GM21367 (cell line): ENCODE data around the gene ARHGAP29.
A peak's percentile ranks its signal among the peaks of the same experiment; 100 is the strongest.

ENCODE experiments used
- ATAC-seq: cut with Tn5 transposase; IDR thresholded peaks from one replicate; pipeline ENCODE4 v1.9.1; 2021; ENCODE audit not compliant: unreplicated experiment

Gene ARHGAP29

DNA sequence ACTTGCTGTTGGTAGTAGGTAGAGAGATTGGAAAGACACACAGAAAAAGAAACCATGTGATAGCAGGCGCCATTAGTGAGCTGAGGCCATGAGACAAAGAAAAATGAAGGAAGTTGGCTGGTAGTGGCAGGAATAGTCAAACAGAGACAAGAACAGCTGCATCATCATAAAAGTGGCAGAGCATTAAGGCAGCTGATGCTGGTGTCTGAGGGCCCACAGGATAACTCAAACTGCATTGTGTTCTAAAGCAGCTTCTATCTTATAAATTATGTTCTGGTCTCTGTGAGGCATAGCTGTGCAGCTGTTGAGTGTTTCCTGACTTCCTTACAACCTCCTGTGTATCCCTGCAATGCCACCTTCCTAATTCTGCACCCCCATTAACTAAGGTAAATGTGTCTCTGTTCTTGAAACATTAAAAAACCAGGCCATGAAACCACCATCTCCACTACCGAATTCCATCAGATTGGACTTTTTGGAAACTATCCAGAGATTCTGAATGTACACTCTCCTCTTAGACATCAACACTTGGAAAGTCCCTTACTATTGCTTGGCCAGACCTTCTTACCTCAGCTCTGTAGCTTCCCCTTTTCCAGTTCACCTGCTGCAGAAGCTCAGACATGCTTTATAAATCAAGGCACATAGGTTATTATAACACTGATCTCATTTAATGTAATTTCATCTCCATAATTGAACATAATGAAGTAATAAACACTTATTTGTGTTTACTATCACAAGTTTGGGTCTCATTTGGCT, 23.4 kb upstream of the ARHGAP29 start:
- no peak for ATAC-seq

DNA sequence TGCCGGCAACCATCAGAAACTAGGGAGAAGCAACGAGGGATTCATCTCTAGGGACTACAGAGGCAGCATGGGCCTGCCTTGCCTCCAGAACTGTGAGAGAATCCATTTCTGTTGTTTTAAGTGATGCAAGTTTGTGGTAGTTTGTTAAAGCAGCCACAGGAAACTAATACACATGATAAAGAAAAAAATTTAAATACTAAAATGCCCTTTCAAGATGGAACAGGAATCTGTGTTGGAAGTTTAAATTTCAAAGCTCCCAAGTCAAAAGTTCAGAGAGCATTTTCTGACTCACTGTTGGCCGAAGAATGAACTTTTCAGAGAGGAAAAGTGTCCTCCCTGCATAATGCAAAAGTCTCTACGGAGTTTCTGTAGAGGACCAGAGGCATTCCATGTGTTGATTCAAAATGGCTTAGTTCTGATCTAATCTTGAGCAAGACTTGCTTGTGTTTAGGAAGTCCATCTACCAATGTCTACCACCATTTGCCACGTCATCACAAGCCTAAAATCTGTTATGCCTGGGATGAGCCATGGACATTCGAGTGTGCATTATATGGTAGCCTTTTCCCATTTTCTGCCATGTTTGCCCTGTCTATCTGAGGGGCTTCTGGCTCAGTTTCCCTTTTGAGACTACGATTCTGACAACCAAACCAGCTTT, 22.4 kb upstream of the ARHGAP29 start:
- ATAC-seq, result no peak

DNA sequence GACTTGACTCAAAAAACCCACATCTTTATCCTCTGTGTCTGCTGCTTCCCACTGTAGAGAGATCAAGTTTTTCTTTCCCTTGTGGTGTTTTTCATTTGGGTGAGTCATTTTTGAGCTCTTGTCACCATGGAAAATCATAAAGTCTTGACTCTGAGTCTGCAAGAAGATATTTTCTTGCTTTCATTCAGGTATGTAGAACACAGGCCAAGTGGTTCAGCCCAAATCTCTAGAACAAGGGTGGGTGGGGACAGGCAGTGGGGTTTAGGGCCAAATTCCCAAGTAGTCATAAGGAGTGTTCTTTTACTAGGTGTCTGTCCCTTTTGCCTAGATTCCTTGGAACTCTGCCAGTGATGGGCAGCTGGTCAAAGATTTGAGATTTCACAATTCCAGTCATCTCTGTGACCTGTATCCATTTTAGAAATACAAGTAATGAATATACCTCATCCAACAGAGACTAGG, 21.5 kb upstream of the ARHGAP29 start:
- ATAC-seq, result no peak

DNA sequence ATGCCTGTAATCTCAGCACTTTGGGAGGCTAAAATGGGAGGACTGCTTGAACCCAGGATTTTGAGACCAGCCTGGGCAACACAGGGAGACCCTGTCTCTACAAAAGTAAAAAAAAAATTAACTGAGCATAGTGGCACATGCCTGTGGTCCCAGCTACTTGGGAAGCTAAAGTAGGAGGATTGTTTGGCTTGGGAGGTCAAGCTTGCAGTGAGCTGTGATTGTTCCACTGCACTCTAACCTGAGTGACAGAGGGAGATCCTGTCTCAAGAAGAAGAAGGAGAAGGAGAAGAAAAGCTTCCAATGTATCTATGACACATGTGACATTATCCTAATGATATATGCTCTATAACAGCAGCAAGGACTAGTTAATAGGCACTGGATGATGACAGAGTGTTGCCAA, 20.1 kb upstream of the ARHGAP29 start:
- ATAC-seq, result no peak

GRCh38 chr1:94255476-94255875, 18.1 kb upstream of the ARHGAP29 start:
- ATAC-seq, result no peak

DNA sequence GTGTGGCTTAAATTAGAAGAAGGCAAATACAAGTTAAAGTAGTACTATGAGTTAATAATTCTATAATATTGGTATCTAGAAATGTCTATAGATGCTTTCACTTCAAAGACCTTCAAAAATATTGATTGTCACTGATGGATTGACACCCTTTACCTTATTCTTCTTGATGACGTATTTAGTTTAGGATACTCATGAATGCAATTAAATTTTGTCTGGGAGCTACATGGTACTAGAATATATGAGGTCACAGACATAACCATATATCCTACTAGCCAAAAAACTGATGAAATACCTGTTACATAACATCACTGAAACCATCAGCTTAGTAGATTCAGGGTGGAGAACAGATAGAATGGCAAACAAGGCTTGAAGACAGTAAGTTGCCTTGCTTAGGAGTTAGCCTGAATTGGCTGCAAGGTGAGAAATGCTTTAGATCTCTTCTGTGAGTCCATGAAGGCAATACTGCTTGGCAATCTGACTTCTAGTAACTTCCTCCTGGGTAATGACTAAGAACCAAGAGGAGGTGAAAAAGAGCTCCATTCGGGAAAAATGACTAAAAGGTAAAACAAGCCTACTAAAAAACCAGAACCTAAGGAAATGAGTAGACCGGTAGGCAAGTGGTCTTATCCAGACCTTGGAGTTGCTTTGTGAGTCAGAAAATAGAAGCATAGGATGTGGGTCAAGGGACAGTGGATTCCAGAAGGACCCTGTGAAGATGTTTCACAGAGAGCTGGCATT, 16.9 kb upstream of the ARHGAP29 start:
- no peak for ATAC-seq

DNA sequence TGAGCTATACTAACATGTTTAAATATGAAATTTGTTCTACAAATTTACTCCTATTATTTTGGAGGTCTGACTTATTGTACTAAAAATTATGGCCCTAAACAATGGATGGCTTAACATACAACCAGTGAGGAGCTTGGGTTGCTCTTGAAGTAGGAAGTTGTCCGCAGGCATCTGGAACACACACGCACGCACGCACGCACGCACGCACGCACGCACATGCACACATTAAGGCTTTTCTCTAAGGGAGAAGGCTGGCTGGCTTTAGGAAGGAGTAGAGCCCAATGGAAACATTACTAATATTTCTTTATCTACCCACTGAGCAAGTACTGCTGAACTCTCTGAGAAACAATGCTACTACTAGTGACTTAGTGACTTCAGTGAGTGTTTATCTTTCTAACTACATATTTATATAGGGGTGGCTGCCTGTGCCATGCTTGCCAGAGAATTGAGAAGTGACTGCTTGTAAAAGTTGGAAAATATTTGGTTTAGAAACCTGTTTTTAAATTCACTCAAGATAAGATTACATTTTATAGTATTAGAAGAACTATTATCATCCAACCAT, 16.2 kb upstream of the ARHGAP29 start:
- no peak for ATAC-seq

DNA sequence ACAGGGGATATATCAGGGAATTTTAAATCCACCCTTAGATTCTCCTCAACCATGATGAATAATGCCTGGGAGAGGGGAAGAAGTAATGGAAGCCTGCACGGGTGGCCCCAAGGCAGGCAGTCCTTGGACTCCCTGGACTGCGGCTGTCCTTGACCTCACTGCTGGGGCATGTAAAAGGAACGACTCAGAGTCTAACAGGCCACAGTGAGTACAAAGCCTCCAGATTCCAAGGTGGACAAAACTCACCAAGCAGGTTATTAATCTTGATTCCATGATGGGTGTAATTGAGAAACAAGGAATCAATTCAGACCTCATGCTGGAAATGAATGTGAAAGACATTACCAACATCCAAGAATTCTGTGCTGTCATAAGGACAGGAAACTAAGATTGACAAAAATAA, 13.0 kb upstream of the ARHGAP29 start:
- ATAC-seq, result no peak

GRCh38 chr1:94248956-94249688, 11.7 kb upstream of the ARHGAP29 start:
- ATAC-seq, result no peak

DNA sequence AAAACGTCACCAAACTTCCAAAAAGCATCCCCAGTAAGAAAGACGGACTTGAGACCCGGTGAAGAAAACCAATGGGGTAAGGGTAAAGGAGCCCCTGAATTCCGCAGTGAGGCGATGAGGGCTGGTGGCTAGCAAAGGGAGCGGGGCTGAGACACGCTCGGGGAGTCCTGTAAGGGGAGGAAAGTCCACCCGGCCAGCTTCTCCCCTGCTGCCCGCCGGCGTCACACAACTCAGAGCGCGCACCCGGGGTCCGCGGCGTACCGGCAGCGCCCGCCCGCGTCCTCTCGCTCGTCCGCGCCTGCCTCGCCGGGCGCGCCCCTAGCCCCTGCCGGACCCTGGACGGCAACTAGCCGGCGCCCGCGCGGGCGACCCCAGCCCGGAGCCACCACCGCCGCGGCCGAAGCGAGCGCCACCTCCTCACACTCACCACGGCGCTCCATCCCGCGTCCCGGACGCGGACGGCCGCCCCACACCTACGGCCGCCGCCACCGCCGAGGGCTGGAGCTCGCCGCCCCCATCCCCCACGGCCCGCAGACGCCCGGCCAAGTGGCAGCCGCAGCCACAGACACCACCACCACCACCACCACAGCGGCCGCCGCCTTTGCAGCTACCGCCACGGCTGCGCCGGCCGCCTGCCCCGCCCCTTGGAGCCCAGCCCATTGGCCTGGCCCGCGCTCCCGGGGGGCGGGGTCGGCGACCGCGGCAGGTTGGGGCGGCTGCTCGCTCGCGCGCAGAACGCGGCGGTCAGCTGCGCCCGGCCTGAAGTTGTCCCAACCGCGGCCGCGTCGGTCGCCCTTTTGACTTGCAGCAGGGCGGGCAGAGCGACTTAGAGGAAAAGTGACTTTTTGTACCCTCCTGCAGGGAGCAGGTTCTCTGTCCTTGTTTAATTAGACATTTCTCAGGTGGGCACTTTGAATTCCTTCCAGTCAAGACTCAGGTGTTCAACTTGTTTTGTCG, 10.0 kb upstream of the ARHGAP29 start:
- ATAC-seq, result peak; percentile 69

DNA sequence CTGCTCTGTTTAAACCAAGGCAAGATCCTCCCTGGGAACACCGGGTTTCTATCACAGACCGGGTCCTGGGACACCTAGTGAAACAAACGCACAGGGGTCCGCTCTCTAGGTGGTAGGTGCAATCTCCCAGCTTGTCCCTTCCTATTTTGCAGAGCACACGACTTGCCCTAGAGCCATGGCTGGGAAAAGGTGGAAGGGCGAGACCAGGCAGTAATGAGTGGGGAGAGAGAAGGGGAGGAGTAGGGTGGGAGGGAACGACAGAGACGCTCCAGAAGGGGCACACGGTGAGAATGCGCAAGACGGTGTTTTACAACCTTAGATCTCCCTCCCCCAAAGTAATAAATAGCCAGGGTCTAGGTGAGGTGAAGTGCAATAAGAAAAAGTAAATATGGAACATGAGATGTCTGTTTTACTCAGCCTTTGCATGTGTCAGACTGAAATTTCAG, 9.3 kb upstream of the ARHGAP29 start:
- no peak for ATAC-seq

DNA sequence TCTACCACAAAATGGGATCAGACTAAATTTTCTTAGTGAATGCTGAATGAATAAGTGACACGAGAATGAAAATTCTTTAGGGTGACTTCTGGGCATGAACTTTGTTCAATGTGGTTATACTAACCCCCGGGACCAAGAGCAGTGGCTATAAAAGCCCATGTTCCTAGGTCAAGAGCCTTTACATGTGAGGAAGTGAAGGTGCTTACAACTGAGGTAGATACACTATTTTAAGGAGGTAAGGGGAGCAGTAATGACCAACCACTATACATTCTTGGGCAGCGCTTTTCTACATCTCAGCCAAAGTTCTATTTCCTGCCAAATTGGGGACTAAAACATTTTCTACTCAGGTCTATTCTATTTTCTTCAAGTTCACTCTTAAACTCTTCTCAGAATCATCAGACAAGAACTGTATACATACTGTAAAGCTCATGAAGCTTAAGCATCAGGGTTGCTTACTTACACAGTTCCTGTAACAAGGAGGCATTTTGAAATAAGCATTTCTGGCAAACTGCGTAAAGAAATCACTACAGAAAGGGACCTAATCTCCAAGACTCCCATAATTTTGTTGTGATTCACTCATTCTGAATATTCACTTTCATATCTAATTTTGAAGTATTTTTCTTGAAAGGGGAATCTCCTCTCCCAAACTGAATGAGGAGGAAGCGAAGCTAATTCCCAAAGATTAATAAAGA, 8.5 kb upstream of the ARHGAP29 start:
- no peak for ATAC-seq

GRCh38 chr1:94244816-94245215, 7.4 kb upstream of the ARHGAP29 start:
- ATAC-seq, result no peak

GRCh38 chr1:94243665-94244064, 6.3 kb upstream of the ARHGAP29 start:
- no peak for ATAC-seq

GRCh38 chr1:94240822-94241221, 3.4 kb upstream of the ARHGAP29 start:
- no peak for ATAC-seq

DNA sequence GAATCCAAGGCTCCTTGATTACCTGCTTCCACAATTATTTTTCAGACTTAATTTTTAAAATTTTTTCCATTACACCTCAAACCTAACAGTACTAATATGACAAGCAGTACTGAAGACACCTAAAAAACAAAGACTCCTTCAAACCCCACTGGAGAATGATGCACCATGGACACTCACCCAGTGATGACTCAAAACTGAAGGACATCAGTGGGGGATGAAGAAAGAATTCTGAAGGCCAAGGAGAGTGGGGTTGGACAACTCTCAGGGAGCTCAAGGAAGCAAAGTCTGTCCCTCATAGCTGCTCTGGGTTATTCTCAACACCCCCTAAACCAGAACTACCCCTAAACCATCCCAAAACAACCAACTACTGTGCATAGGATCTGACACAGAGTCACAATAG, 2.4 kb upstream of the ARHGAP29 start:
- no peak for ATAC-seq

GRCh38 chr1:94239051-94239450, 1.7 kb upstream of the ARHGAP29 start:
- no peak for ATAC-seq

DNA sequence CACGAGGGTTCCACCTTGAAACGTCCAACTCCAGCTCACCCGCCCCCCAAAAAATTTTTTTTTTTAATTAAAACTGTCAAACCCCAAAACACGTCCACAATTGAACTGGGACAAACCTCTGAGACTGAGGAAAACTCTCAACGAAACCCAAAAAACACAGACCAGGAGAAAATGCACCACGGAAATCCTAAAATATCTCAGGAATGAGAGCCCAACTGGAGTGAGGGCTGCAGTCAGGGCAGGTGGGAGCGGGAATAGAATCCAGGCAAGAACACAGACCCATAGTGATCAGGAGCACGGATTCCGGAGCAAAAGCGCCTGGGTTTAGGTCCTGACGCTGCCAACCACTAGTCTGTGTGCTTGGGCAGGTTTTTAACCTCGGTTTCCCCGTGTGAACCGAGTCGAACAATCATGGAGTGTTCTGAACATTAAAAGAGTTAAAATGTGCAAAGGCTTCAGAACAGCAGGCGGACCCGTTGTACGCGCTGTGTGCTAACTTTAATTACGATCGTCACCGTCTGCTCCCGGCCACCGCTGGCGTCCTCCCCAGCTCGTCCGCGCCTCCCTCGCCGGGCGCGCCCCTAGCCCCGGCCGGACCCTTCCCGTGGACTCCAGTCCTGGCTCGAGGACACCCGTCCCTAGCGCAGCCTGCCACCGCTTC, 624 bp downstream of the ARHGAP29 start:
- ATAC-seq, result peak; percentile 5
